Stimulated activated memory B cell treated with anti-CD40 and anti-IgM and Interleukin-4, amounts not matched to agents 10 μg/mL and 1 μg/mL and 100 μg/mL, for 72 hours (primary cell): ENCODE results near the gene CDKAL1.
"Not testable (repeated sequence)": the region's sequence is repeated elsewhere in the genome, so short reads cannot be mapped to it uniquely, and the experiment has no call there.

Experiments used
- ATAC-seq: fragments of 150-1000 bp; cut with Tn5 transposase; 2 replicates; pipeline ENCODE4 v1.10.0; 2021
- H3K27ac Mint-ChIP-seq: one replicate; pipeline ENCODE4 v1.8.0; 2022; ENCODE audit warnings: mild to moderate bottlenecking, mixed read lengths
- H3K27me3 Mint-ChIP-seq: one replicate; pipeline ENCODE4 v1.8.0; 2022; ENCODE audit warnings: mixed read lengths
- H3K36me3 Mint-ChIP-seq: one replicate; pipeline ENCODE4 v1.8.0; 2022; ENCODE audit warnings: mixed read lengths
- H3K4me1 Mint-ChIP-seq: one replicate; pipeline ENCODE4 v1.8.0; 2022; ENCODE audit warnings: mixed read lengths
- H3K4me3 Mint-ChIP-seq: one replicate; pipeline ENCODE4 v1.8.0; 2022; ENCODE audit warnings: mild to moderate bottlenecking, moderate library complexity, mixed read lengths
- H3K9me3 Mint-ChIP-seq: one replicate; pipeline ENCODE4 v1.8.0; 2022; ENCODE audit warnings: mixed read lengths

CDKAL1 gene

DNA sequence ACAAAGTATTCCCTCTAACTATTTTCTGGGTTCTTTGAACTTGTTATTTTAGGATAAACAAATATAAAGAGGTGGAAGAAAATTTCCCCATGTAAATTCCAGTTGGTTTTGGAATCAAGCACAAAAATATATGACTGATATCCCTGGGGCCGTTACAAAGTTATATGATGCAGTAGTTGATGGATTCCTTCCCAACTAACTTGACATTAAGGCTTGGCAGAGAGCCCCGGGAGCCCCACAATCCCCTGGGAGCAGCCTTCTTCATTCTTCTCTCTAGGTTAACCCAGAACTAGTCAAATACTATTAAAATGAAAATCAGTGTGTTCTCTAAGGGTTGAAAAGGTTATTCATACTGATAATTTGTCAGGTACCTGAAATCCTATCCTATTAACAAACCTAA, 550.4 kb downstream of the CDKAL1 start:
- Mint-ChIP-seq H3K27me3 (no peaks in the 10 kb centered on the region), H3K4me3 (no peak overlapping the region), H3K36me3 (peaks cover 44% of the 10 kb centered on the region), H3K4me1 (no peaks in the 10 kb centered on the region), H3K9me3 (no peaks in the 10 kb centered on the region), H3K27ac (no peak overlapping the region)
- ATAC-seq = no peak

DNA sequence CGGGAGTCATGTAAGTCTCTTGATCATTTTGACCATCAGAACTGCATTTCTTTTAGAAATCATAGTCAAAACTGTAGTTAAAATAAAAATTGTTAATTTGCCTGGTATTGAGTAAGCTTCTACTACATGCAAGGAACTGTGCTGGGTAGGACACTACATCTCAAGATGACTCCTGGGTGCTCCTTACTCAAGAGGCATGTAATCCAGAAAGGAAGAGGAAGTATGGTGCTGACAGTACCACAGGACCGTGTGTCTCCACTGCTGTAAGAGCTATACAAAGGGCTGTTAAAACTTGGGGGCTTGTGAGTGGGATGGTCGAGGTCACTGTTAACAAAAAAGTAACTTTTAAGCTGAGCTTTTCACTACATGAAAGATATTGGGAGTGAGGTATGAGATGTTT, 551.0 kb downstream of the CDKAL1 start:
- ATAC-seq = no peak
- H3K9me3 Mint-ChIP-seq = no peaks in the 10 kb centered on the region
- no peaks in the 10 kb centered on the region for H3K4me1 Mint-ChIP-seq
- peaks cover 40% of the 10 kb centered on the region for H3K36me3 Mint-ChIP-seq
- no peak overlapping the region for H3K27ac Mint-ChIP-seq
- H3K4me3 Mint-ChIP-seq = no peak overlapping the region
- no peaks in the 10 kb centered on the region for H3K27me3 Mint-ChIP-seq

DNA sequence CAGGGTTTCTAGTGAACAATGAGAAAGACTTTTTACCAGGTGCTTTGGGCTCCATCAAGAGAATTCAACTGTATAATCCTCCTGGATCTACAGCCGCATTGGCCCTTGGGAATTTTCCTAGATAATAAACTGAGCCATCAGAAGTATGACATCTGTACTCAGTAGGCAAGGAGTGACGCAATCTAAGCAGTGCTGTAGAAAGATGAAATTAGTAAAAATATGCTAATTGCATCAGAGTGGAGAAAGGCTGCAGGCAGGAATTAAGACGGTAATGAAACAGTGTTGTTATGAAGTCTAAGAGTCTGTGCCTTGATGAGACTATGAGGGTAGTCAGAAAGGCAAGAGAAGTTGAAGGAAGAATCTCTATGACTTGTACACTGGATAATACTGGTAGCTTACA, 551.4 kb downstream of the CDKAL1 start:
- H3K4me3 Mint-ChIP-seq = no peak overlapping the region
- no peak for ATAC-seq
- H3K4me1 Mint-ChIP-seq = no peaks in the 10 kb centered on the region
- no peaks in the 10 kb centered on the region for H3K27me3 Mint-ChIP-seq
- H3K9me3 Mint-ChIP-seq = no peaks in the 10 kb centered on the region
- no peak overlapping the region for H3K27ac Mint-ChIP-seq
- H3K36me3 Mint-ChIP-seq = peaks cover 36% of the 10 kb centered on the region

DNA sequence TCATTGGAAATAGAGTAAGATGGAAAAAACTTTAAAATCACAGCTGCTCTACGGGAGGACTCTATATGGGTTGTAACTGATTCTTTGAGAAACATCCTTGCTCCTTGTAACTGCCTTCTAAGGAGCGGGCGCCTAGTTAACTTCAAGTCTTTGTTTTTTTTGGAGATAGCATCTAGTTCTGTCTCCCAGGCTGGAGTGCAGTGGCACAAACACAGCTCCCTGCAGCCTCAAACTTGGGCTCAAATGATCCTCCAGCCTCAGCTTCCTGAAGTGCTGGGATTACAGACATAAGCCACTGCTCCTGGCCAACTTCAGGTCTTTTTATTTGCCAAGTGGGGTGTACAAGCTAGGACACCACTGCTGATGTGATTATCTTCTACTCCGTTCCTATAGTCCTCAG, 552.9 kb downstream of the CDKAL1 start:
- Mint-ChIP-seq H3K4me1 (no peaks in the 10 kb centered on the region), H3K4me3 (no peak overlapping the region), H3K27ac (no peak overlapping the region), H3K36me3 (peaks cover 45% of the 10 kb centered on the region), H3K9me3 (no peaks in the 10 kb centered on the region), H3K27me3 (no peaks in the 10 kb centered on the region)
- ATAC-seq = no peak

DNA sequence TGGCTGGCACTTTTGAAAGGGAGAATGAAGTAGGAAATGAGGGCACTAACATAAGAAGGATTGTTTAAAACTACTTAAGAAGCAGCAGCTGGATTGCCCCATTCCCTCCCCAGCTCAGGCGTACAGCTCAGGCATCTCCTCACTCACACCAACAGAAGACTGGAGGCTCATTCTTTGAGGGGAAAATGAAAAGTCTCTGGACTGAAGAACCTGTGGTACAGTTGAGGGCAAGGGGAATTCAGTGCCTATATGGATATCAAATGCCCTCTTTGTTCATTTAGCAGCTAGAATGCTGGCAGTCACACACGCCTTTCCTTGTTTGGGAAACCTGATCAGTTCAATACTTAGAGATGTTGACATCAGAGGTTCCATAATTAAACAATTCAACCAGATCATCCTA, 557.2 kb downstream of the CDKAL1 start:
- no peaks in the 10 kb centered on the region for H3K27me3 Mint-ChIP-seq
- H3K4me3 Mint-ChIP-seq = no peak overlapping the region

DNA sequence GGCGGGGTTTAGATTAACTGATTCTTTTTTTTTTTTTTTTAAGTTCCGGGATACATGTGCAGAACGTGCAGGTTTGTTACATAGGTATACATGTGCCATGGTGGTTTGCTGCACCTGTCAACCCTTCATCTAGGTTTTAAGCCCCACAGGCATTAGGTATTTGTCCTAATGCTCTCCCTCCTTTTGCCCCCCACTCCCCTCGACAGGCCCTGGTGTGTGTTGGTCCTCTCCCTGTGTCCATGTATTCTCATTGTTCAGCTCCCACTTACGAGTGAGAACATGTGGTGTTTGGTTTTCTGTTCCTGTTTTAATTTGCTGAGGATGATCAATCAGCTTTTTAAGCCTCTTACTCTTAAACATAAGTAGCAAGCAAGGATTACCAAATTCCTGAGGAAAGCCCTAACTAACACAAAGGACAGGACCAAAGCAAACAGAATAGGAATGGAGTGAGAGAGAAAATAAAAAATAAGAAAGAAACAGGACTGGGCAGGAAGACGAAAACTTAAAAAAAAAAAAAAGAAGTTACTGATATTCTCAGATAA, 558.0 kb downstream of the CDKAL1 start:
- H3K4me3 Mint-ChIP-seq, H3K27ac Mint-ChIP-seq, ATAC-seq, H3K9me3 Mint-ChIP-seq, H3K4me1 Mint-ChIP-seq, H3K27me3 Mint-ChIP-seq: not testable (repeated sequence)
- H3K36me3 Mint-ChIP-seq = peaks cover 35% of the 10 kb centered on the region

More for the DNA sequence above, 557.2 kb downstream of the CDKAL1 start:
- Mint-ChIP-seq H3K4me1 (no peaks in the 10 kb centered on the region), H3K36me3 (peaks cover 44% of the 10 kb centered on the region), H3K27ac (no peak overlapping the region), H3K9me3 (no peaks in the 10 kb centered on the region)
- no peak for ATAC-seq

DNA sequence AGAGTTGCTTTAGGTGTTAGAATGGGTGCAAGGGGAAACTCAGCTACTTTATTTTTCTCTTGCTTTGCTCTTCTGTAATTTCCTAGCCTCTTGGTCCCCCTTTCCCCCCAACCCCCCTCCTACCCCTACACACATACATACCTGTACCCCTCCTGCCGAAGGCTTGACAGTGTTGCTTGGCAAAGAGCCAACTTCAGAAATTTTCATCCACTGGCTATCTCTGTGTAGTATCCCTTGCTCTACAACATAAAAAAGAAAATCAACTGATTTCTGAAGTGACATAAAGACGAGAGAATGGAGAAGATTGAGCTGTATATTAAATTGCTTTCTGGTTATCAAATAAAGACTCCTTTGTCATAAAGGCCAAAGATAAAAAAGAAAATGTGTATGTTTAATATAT, 561.2 kb downstream of the CDKAL1 start:
- Mint-ChIP-seq H3K4me3 (no peak overlapping the region), H3K27ac (no peak overlapping the region), H3K4me1 (peaks cover 24% of the 10 kb centered on the region), H3K9me3 (no peaks in the 10 kb centered on the region), H3K27me3 (no peaks in the 10 kb centered on the region), H3K36me3 (peaks cover 32% of the 10 kb centered on the region)
- ATAC-seq = no peak

DNA sequence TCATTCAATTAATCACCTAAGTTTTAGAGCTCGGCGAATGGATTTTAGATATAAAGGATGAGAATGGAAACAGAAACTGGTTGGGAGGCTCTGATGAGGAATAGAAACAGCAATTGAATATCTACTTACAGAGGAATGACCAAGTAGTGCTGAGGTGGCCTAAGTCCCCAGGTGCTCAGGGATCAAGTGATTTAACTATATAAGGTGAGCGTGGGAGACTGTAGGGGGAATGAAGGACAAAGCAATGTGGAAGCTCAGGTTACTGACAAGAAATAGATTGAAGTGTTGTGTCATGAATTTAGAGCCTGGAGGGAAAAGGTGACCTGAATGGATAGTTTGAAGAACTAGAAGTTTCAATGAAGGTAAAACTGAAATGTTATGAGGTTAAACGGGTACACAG, 563.9 kb downstream of the CDKAL1 start:
- no peak for ATAC-seq
- H3K4me1 Mint-ChIP-seq = peaks cover 36% of the 10 kb centered on the region
- no peak overlapping the region for H3K27ac Mint-ChIP-seq
- H3K9me3 Mint-ChIP-seq = no peaks in the 10 kb centered on the region
- H3K4me3 Mint-ChIP-seq = no peak overlapping the region
- H3K36me3 Mint-ChIP-seq = peaks cover 21% of the 10 kb centered on the region
- no peaks in the 10 kb centered on the region for H3K27me3 Mint-ChIP-seq

DNA sequence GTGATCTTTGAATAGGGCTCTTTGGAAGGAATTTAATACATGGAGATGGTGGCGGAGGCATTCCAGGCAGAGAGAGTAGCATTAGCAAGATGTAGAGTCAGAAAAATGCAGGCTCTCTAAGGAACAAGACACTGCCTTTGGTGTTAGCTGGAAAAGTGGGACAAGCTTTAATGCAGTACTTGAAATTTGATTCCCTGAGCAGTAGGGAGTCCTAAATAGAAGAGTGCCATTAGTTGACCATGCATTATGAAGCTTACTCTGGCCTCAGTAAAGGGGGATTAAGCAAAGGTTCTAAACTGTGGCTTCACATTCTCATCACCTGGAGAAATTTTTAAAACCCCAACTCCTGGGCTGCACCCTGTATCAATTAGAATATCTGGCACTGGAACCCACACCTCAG, 564.5 kb downstream of the CDKAL1 start:
- H3K36me3 Mint-ChIP-seq = peaks cover 17% of the 10 kb centered on the region
- H3K4me3 Mint-ChIP-seq = no peak overlapping the region
- no peaks in the 10 kb centered on the region for H3K9me3 Mint-ChIP-seq

DNA sequence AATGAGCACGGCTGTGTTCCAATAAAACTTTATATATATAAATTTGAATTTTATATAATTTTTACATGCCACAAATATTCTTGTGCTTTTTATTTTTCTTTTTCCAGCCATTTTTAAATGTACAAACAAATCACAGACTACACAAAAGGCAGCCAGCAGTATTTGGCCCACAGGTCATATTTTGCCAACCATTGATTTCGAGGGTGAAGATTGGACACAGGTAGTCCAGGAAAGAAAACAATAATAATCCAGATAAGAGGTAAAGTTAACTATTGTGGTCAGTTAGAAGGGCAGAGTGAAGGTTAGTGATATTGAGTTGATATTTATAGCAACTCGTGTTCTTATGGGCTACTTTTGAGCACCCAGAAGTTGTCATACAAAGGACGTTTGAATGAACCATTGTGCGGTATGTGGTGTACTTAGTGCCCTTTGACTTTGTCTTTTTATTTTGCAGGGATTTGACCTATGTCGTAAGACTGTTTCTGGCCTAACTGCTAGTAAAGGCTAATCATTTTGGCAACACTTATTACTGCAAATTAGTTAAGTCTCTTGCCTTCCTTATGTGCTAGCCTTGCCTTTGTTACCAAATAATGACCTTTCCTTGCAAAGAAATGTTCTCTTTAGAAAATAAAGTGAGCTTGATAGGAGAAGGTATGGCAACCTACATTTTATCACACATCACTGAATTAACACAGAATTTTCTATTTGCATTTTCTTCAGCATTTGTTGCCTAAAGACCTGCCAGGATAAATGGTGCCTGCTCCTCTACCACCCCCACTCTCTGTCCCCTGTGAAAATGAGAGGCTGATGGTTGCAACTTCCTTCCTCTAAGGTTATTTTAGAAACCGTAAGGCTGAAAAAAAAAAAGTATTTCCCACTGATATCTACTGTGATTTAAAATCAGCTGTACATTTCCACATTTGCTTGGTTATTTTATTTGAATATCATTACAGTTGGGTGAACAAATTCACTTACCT, 565.4 kb downstream of the CDKAL1 start:
- ATAC-seq = no peak
- peaks cover 36% of the 10 kb centered on the region for H3K4me1 Mint-ChIP-seq
- H3K27me3 Mint-ChIP-seq = no peaks in the 10 kb centered on the region
- no peaks in the 10 kb centered on the region for H3K9me3 Mint-ChIP-seq
- H3K4me3 Mint-ChIP-seq = no peak overlapping the region
- H3K27ac Mint-ChIP-seq = no peak overlapping the region
- peaks cover 23% of the 10 kb centered on the region for H3K36me3 Mint-ChIP-seq

More for the DNA sequence above, 564.5 kb downstream of the CDKAL1 start:
- ATAC-seq = no peak
- peaks cover 36% of the 10 kb centered on the region for H3K4me1 Mint-ChIP-seq
- H3K27me3 Mint-ChIP-seq = no peaks in the 10 kb centered on the region
- no peak overlapping the region for H3K27ac Mint-ChIP-seq

DNA sequence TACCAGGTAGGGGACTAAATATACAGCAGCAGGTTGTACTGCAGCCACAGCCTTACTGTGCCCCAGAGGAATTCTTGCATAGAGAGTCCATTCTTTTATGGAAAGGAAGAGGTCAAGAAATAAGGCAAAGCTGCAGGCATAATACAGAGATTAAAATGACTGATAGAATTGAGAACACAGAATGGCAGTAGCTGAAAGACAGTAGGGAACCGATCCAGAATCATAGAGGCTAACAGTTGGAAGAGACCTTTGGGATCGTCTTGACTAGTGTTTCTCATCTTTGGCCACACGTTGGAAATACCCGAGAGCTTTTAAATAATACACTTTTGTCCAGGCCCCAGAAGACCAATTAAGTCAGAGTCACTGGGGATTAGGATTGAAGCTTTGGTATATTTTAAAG, 566.7 kb downstream of the CDKAL1 start:
- Mint-ChIP-seq H3K36me3 (peaks cover 31% of the 10 kb centered on the region), H3K27me3 (no peaks in the 10 kb centered on the region), H3K27ac (no peak overlapping the region), H3K4me1 (peaks cover 36% of the 10 kb centered on the region), H3K4me3 (no peak overlapping the region), H3K9me3 (no peaks in the 10 kb centered on the region)
- no peak for ATAC-seq

DNA sequence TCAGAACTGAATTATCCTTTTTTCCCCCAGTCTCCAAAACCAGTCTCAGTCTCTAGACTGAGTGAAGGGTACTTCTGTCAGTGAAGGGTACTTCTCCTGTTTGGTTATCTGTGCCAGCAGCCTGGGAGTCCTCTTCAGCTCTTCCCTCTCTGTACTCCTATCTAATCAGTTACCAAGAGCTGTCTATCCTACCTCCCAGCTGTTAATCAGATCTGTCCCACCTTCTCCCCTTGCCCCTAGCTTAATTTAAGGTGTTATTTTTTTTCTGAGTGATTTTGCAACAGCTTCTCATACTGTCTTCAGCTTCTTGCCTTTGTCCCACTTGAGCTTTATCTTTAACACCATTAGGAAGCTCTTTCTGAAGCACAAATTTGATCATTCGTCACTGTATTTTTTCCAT, 567.4 kb downstream of the CDKAL1 start:
- Mint-ChIP-seq H3K9me3 (no peaks in the 10 kb centered on the region), H3K36me3 (peaks cover 31% of the 10 kb centered on the region), H3K27ac (no peak overlapping the region), H3K4me3 (no peak overlapping the region), H3K27me3 (no peaks in the 10 kb centered on the region), H3K4me1 (peaks cover 36% of the 10 kb centered on the region)
- ATAC-seq = no peak

DNA sequence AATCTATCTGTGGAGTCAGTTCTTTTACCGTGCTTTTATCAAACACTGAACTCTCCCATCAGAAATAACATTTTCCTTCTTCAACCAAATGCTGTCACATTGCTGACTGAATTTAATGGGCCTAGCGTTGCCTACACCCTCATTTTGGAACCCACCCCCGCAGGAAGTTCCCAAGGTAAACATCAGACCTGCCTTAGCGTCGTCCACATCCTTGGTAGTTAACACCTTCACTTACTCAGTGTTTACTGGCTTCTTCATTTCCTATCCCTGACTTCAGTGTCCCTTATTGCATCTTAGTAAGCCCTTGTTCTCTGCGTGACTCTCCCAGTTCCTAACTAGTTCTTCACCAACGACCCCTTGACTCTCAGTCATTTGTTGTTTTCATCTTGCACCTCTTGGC, 567.9 kb downstream of the CDKAL1 start:
- no peak overlapping the region for H3K4me3 Mint-ChIP-seq
- peaks cover 31% of the 10 kb centered on the region for H3K36me3 Mint-ChIP-seq
- no peak for ATAC-seq
- H3K27ac Mint-ChIP-seq = no peak overlapping the region
- no peaks in the 10 kb centered on the region for H3K9me3 Mint-ChIP-seq
- H3K27me3 Mint-ChIP-seq = no peaks in the 10 kb centered on the region
- peaks cover 36% of the 10 kb centered on the region for H3K4me1 Mint-ChIP-seq

DNA sequence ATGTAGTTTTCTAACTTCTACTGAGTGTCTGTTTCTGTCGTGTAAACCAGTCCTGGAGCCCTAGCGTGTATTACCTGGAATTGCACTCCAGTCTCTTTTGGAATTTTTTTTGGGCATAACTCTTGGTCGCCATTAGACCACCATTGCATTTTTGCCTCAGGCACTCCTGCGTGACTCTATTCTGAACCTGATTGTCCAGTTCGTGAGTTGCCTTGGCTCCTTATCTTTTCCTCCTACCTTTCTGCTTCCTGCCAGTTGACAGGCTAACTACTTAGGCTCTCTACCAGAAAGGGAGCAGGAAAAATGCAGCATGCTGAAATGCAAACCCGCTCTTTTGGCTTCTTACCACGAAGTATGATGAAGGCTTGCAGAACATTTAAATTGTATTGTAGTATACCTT, 568.4 kb downstream of the CDKAL1 start:
- no peaks in the 10 kb centered on the region for H3K9me3 Mint-ChIP-seq
- H3K27me3 Mint-ChIP-seq = no peaks in the 10 kb centered on the region
- ATAC-seq = no peak
- peaks cover 31% of the 10 kb centered on the region for H3K36me3 Mint-ChIP-seq
- H3K27ac Mint-ChIP-seq = no peak overlapping the region
- no peak overlapping the region for H3K4me3 Mint-ChIP-seq
- peaks cover 36% of the 10 kb centered on the region for H3K4me1 Mint-ChIP-seq

DNA sequence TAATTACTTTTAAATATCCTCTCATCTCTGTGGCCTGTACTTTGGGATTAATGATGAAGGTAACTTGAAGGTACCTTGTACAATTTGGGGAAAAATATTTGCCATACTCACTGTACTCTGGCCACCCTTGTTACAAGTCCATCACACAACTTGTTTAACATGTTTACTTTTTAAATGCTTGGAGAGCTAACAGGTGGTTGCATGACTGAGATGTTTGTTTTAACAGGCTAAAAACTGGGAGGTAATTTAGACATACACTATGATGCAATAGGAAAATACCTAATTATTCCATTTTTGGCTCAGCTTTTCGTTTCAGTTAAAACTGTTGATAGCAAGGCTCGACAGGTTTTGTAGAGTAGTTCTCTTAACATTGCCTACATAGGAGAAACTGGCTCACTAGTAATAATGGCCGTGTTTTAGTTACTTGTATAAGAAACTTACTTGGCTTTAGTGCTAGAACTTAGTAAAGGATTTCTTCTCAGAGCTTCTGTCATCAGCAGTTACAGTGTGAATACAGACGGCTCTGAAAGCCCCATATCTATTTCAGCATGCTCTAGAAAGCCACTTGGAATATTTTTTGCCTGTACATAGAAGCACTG, 569.5 kb downstream of the CDKAL1 start:
- Mint-ChIP-seq H3K36me3 (peaks cover 24% of the 10 kb centered on the region), H3K4me1 (peaks cover 25% of the 10 kb centered on the region), H3K27ac (no peak overlapping the region), H3K27me3 (no peaks in the 10 kb centered on the region), H3K4me3 (no peak overlapping the region), H3K9me3 (no peaks in the 10 kb centered on the region)
- no peak for ATAC-seq

DNA sequence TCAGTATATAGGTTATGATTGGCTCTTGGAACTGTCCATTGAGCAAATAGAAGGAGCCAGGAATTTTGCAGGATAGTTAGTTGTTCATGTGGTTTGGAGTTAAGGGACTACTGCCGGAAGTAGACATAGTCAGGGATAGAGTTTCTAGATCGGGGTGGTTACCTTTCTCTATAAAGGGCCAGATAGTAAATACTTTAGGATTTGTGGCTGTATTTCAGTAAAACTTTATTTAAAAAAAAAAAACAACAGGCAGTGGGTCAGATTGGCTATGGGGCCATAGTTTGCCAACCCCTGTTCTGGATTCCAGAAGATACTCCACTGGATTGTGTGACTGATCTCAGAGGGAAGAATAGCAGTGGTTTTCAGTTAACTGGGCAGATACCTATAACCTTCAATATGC, 570.0 kb downstream of the CDKAL1 start:
- Mint-ChIP-seq H3K27ac (no peak overlapping the region), H3K4me3 (no peak overlapping the region), H3K36me3 (peaks cover 24% of the 10 kb centered on the region), H3K9me3 (no peaks in the 10 kb centered on the region), H3K4me1 (peaks cover 26% of the 10 kb centered on the region), H3K27me3 (no peaks in the 10 kb centered on the region)
- ATAC-seq = no peak
